HCT116 (cell line): Measurements from ENCODE around the gene WWOX. TPM values are rescaled to one million over a fixed set of nuclear protein-coding genes. Genes with fewer than 3 reads are reported as not detected.

ENCODE experiments used
- ATAC-seq: fragments of 200-7000 bp; cut with Tn5 transposase; 2 replicates; pipeline ENCODE4 v1.9.1; 2020; ENCODE audit warnings: mild to moderate bottlenecking, moderate library complexity
- BruUV-seq: library from RNA; stranded (reverse); fragments of 400-500 nt; replicated peaks from 2 replicates; lab custom pipeline; 2021; lab: Mats Ljungman, UMichigan
- CTCF ChIA-PET: fragments of 300-600 bp; sonication (Branson Sonifier 250); formaldehyde crosslinking; loops from one replicate; lab custom pipeline; 2021; ENCODE audit warnings: antibody characterized with exemption; lab: Charles Lee
- POLR2A ChIA-PET: fragments of 300-600, 350-600 bp; sonication (Branson Sonifier 250); formaldehyde crosslinking; loops from one replicate; lab custom pipeline; 2021; ENCODE audit warnings: antibody characterized with exemption; lab: Charles Lee
- RAD21 ChIA-PET, 2 experiments: fragments of 300-600 bp; sonication (Branson Sonifier 250); formaldehyde crosslinking; loops; one replicate each; lab custom pipeline; 2023; ENCODE audit warnings: low total read pairs in 2 of 2; ENCODE audit not compliant: uncharacterized antibody in 2 of 2, unreplicated experiment in 2 of 2, low non-redundant PET in 1 of 2; lab: Charles Lee
- DNase-seq: peaks from one replicate; pipeline ENCODE4 v3.0.0-alpha.2; 2010; ENCODE audit warnings: low read depth, low spot score
- H2AFZ ChIP-seq: fragments of 200-600 bp; shearing (Covaris generic), sonication (generic); 2 replicates; pipeline ENCODE4 v1.6.1; 2017; ENCODE audit warnings: low read depth, mixed run types, mixed read lengths, antibody characterized with exemption, low read length; ENCODE audit not compliant: poor library complexity, severe bottlenecking
- H3K27ac ChIP-seq: 2 replicates; pipeline ENCODE4 v1.5.1; 2012; ENCODE audit warnings: low read depth, low read length
- H3K27me3 ChIP-seq: fragments of 200-600 bp; sonication (generic); 2 replicates; pipeline ENCODE4 v1.6.1; 2016; ENCODE audit warnings: mixed run types, low read length, mixed read lengths; ENCODE audit not compliant: insufficient read depth
- H3K36me3 ChIP-seq, 2 experiments: fragments of 200-500 bp in 1 of 2; fragments of 200-600 bp in 1 of 2; sonication (Bioruptor generic) in 1 of 2; sonication (generic) in 1 of 2; 2 replicates each; pipeline versions ENCODE4 v1.5.1 to v1.6.1; 2014 to 2016; ENCODE audit warnings: low read length in 2 of 2, inconsistent platforms in 1 of 2, mixed read lengths in 1 of 2, mixed run types in 1 of 2; ENCODE audit not compliant: insufficient read depth in 2 of 2, control insufficient read depth in 1 of 2
- H3K4me1 ChIP-seq, 2 experiments: fragments of 200-600 bp in 1 of 2; sonication (generic) in 1 of 2; 2 replicates each; pipeline versions ENCODE4 v1.5.1 to v1.6.1; 2012 to 2017; ENCODE audit warnings: low read length in 2 of 2, inconsistent platforms in 1 of 2, mild to moderate bottlenecking in 1 of 2, mixed read lengths in 1 of 2, mixed run types in 1 of 2, moderate library complexity in 1 of 2; ENCODE audit not compliant: insufficient read depth in 2 of 2, control insufficient read depth in 1 of 2
- H3K4me2 ChIP-seq: fragments of 200-600 bp; sonication (generic); 2 replicates; pipeline ENCODE4 v1.6.1; 2017; ENCODE audit warnings: mixed run types, low read length, mixed read lengths
- H3K4me3 ChIP-seq, 2 experiments: fragments of 200-600 bp in 1 of 2; sonication (generic) in 1 of 2; replicated peaks in 1 of 2; 2 replicates each; pipeline ENCODE4 v1.5.1; 2011 to 2016; ENCODE audit warnings: low read length in 2 of 2, control low read depth in 1 of 2, low read depth in 1 of 2, mild to moderate bottlenecking in 1 of 2, mixed read lengths in 1 of 2, mixed run types in 1 of 2
- H3K79me2 ChIP-seq: fragments of 200-600 bp; sonication (generic); 2 replicates; pipeline ENCODE4 v1.6.1; 2017; ENCODE audit warnings: mild to moderate bottlenecking, mixed run types, low read length, moderate library complexity, mixed read lengths; ENCODE audit not compliant: insufficient read depth
- H3K9ac ChIP-seq: fragments of 200-600 bp; sonication (generic); 2 replicates; pipeline ENCODE4 v1.6.1; 2016; ENCODE audit warnings: low read length, mixed read lengths
- H3K9me2 ChIP-seq: fragments of 200-600 bp; sonication (generic), shearing (Covaris generic); 2 replicates; pipeline ENCODE4 v1.6.1; 2017; ENCODE audit warnings: mixed run types, mild to moderate bottlenecking, moderate library complexity; ENCODE audit not compliant: insufficient read depth
- H3K9me3 ChIP-seq, 2 experiments: fragments of 200-500 bp in 1 of 2; fragments of 200-600 bp in 1 of 2; sonication (Bioruptor generic) in 1 of 2; sonication (generic) in 1 of 2; 2 replicates each; pipeline ENCODE4 v1.6.1; 2014 to 2017; ENCODE audit warnings: low read length in 2 of 2, mixed read lengths in 2 of 2, inconsistent platforms in 1 of 2, low read depth in 1 of 2, mild to moderate bottlenecking in 1 of 2, mixed run types in 1 of 2, moderate library complexity in 1 of 2; ENCODE audit not compliant: control insufficient read depth in 1 of 2, insufficient read depth in 1 of 2
- H4K20me1 ChIP-seq: fragments of 200-600 bp; sonication (generic), shearing (Covaris generic); 2 replicates; pipeline ENCODE4 v1.6.1; 2017; ENCODE audit warnings: mixed run types, mild to moderate bottlenecking, moderate library complexity; ENCODE audit not compliant: insufficient read depth
- CBX3 ChIP-seq: IDR thresholded peaks from 2 replicates; pipeline ENCODE4 v1.6.1; 2012; ENCODE audit warnings: low read depth
- ELF1 ChIP-seq: IDR thresholded peaks from 2 replicates; pipeline ENCODE4 v1.6.1; 2012; ENCODE audit warnings: low read depth, borderline replicate concordance
- EZH2 ChIP-seq: fragments of 200-600 bp; sonication (generic); IDR thresholded peaks from 2 replicates; pipeline ENCODE4 v1.6.1; 2017; ENCODE audit warnings: antibody characterized with exemption, mixed run types
- EZH2phosphoT487 ChIP-seq: fragments of 200-600 bp; IDR thresholded peaks from 2 replicates; pipeline ENCODE4 v1.6.1; 2018; ENCODE audit warnings: antibody characterized with exemption, borderline replicate concordance
- FOSL1 ChIP-seq: IDR thresholded peaks from 2 replicates; pipeline ENCODE4 v1.6.1; 2012; ENCODE audit warnings: low read depth
- JUND ChIP-seq: IDR thresholded peaks from 2 replicates; pipeline ENCODE4 v1.6.1; 2012
- POLR2AphosphoS5 ChIP-seq: IDR thresholded peaks from 2 replicates; pipeline ENCODE4 v1.6.1; 2011; ENCODE audit warnings: mild to moderate bottlenecking, low read depth, low read length, moderate library complexity
- RAD21 ChIP-seq: IDR thresholded peaks from 2 replicates; pipeline ENCODE4 v1.6.1; 2012; ENCODE audit warnings: low read depth, mild to moderate bottlenecking
- SRF ChIP-seq: IDR thresholded peaks from 2 replicates; pipeline ENCODE4 v1.6.1; 2012; ENCODE audit warnings: low read depth
- ZNF274 ChIP-seq: fragments of 200-500 bp; sonication (Bioruptor generic); IDR thresholded peaks from 2 replicates; pipeline ENCODE4 v1.6.1; 2014; ENCODE audit warnings: mild to moderate bottlenecking, low read depth, low read length, inconsistent platforms
- intact Hi-C: fragments of 100-400 bp; cut with micrococcal nuclease; formaldehyde crosslinking; loops from 2 replicates; pipeline ENCODE4 v1.10.0; 2022
- total RNA-seq: library from RNA; stranded (reverse); gene quantifications from one replicate; pipeline ENCODE4 v1.2.1, GENCODE V29; 2021; ENCODE audit not compliant: unreplicated experiment
- TF ChIP-seq, protein P1 (sequence below): IDR thresholded peaks from 2 replicates; pipeline ENCODE4 v1.6.1; 2012
- TF ChIP-seq, protein P2 (sequence below), 3 experiments: fragments of 200-600 bp in 1 of 3; sonication (generic) in 1 of 3; IDR thresholded peaks in 2 of 3; conservative IDR thresholded peaks in 1 of 3; 2 replicates each; pipeline ENCODE4 v1.5.1; 2012 to 2017; ENCODE audit warnings: low read depth in 2 of 3, low read length in 2 of 3, antibody characterized with exemption in 1 of 3, borderline replicate concordance in 1 of 3, control low read depth in 1 of 3, mild to moderate bottlenecking in 1 of 3, mixed read lengths in 1 of 3, mixed run types in 1 of 3, moderate library complexity in 1 of 3; ENCODE audit not compliant: insufficient read depth in 1 of 3

Gene WWOX
- total RNA-seq, 1 experiment from 2014 or later, result 13.7 TPM

DNA sequence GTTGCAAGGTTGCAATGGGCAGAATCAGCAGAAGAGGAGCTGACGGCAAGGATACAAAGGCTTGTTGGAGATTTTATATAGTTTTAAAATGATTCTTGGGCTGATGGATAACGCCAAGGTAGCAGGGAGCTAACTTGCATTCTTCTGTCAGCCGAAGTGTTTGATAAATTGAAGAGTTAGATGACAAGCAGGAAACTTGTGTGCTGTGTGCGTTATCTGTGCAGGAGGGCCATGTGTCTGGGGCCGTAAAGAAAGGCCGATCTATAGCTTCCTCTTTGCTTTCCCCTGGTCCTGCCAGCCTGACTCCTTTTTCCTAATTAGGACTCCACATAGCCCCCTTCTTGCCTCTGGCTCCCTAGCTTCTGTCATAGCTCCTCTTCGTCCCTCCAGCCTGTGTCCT is 6.7 kb upstream of the WWOX start:
- Histone ChIP-seq H3K4me2 (no peak overlapping the region), H3K9ac (no peak overlapping the region), H3K9me3 (no peaks in the 10 kb centered on the region), H3K36me3 (no peaks in the 10 kb centered on the region), H2AFZ (no peak overlapping the region), H4K20me1 (no peaks in the 10 kb centered on the region), H3K79me2 (no peaks in the 10 kb centered on the region), H3K27me3 (peaks cover 17% of the 10 kb centered on the region), H3K4me3 (no peak overlapping the region), H3K9me2 (no peaks in the 10 kb centered on the region), H3K4me1 (no peaks in the 10 kb centered on the region), H3K27ac (no peak overlapping the region)
- TF ChIP-seq, protein P1, sequence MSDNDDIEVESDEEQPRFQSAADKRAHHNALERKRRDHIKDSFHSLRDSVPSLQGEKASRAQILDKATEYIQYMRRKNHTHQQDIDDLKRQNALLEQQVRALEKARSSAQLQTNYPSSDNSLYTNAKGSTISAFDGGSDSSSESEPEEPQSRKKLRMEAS, result no peak
- TF ChIP-seq JUND, result no peak
- TF ChIP-seq POLR2AphosphoS5, result no peak
- no peak for TF ChIP-seq CBX3
- no peak for TF ChIP-seq ZNF274
- TF ChIP-seq FOSL1, result no peak
- no peak for TF ChIP-seq EZH2phosphoT487
- TF ChIP-seq SRF, result no peak
- TF ChIP-seq EZH2, result no peak
- no peak for TF ChIP-seq ELF1
- CTCF ChIA-PET, result no interaction called here
- ATAC-seq (no peak), DNase-seq (no peak)
- no TSS peak for BruUV-seq
- POLR2A ChIA-PET, result no interaction called here
- RAD21 ChIA-PET, result no interaction called here
- intact Hi-C loops, result no loop called here

DNA sequence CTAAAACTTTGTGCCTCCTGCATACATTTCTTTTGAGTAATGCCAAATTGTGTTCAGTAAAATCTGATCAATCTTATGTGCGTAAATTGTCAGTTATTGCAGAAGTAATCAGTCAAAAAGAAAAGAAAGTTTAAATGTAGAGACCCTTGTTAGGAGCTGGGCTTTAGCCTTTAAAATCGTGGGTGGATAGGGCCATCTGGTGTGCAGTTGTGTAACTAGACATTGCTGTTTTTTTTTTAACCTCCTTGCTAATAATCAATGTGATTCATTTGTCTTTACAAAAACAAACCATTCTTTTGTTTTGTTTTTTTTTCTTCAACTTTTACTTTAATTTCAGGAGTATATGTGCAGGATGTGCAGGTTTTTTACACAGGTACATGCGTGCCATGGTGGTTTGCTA is 5.3 kb upstream of the WWOX start:
- H3K36me3 ChIP-seq, result no peaks in the 10 kb centered on the region
- DNase-seq, result no peak

More for the DNA sequence above, 5.3 kb upstream of the WWOX start:
- Histone ChIP-seq H3K9me3 (no peaks in the 10 kb centered on the region), H4K20me1 (no peaks in the 10 kb centered on the region), H2AFZ (no peak overlapping the region), H3K4me1 (peaks cover 0 to 7% of the 10 kb centered on the region in 2 experiments; a peak in 1 of 4 replicates), H3K27me3 (peaks cover 17% of the 10 kb centered on the region), H3K4me2 (no peak overlapping the region), H3K79me2 (no peaks in the 10 kb centered on the region), H3K27ac (no peak overlapping the region), H3K9ac (no peak overlapping the region), H3K9me2 (no peaks in the 10 kb centered on the region), H3K4me3 (no peak overlapping the region)
- TF ChIP-seq RAD21 (peak; percentile 45; the same call in 1 of the 2 replicates), EZH2 (no peak)
- TF ChIP-seq, protein P2, sequence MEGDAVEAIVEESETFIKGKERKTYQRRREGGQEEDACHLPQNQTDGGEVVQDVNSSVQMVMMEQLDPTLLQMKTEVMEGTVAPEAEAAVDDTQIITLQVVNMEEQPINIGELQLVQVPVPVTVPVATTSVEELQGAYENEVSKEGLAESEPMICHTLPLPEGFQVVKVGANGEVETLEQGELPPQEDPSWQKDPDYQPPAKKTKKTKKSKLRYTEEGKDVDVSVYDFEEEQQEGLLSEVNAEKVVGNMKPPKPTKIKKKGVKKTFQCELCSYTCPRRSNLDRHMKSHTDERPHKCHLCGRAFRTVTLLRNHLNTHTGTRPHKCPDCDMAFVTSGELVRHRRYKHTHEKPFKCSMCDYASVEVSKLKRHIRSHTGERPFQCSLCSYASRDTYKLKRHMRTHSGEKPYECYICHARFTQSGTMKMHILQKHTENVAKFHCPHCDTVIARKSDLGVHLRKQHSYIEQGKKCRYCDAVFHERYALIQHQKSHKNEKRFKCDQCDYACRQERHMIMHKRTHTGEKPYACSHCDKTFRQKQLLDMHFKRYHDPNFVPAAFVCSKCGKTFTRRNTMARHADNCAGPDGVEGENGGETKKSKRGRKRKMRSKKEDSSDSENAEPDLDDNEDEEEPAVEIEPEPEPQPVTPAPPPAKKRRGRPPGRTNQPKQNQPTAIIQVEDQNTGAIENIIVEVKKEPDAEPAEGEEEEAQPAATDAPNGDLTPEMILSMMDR (IDR thresholded peaks at IDR 0.05 in 2 of 3, conservative IDR thresholded peaks at IDR 0.05 in 1 of 3; ENCODE audit: borderline replicate concordance in 1 of 3, insufficient read depth in 1 of 3, low read depth in 2 of 3, low read length in 2 of 3), result peak in 2 of 3 experiments; percentile 29 to 31; a peak in 1 of 6 replicates
- BruUV-seq, result no TSS peak
- POLR2A ChIA-PET, result no interaction called here
- RAD21 ChIA-PET, result no interaction called here
- intact Hi-C loops, result loop anchor here (1.0 kb wide), 1 partner anchor 419 kb away; no protein-coding TSS in a partner anchor
- ATAC-seq, result no peak
- CTCF ChIA-PET, result interaction anchor here (0.9 to 1.5 kb wide), 4 partner anchors 9 to 858 kb away, joined by 3 to 5 read pairs (median 4); no protein-coding TSS in a partner anchor
